Measurements from ENCODE around the gene CALU.

GRCh38 chr7:128810473-128810872 is 71.3 kb downstream of the CALU start:
- TF ChIP-seq PML (IDR thresholded peaks at IDR 0.05; ENCODE audit: low read length) = no peak
- TF ChIP-seq NR2F1 (conservative IDR thresholded peaks at IDR 0.05) = no peak
- TF ChIP-seq, protein P1, sequence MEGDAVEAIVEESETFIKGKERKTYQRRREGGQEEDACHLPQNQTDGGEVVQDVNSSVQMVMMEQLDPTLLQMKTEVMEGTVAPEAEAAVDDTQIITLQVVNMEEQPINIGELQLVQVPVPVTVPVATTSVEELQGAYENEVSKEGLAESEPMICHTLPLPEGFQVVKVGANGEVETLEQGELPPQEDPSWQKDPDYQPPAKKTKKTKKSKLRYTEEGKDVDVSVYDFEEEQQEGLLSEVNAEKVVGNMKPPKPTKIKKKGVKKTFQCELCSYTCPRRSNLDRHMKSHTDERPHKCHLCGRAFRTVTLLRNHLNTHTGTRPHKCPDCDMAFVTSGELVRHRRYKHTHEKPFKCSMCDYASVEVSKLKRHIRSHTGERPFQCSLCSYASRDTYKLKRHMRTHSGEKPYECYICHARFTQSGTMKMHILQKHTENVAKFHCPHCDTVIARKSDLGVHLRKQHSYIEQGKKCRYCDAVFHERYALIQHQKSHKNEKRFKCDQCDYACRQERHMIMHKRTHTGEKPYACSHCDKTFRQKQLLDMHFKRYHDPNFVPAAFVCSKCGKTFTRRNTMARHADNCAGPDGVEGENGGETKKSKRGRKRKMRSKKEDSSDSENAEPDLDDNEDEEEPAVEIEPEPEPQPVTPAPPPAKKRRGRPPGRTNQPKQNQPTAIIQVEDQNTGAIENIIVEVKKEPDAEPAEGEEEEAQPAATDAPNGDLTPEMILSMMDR (IDR thresholded peaks at IDR 0.05 in 2 of 3, conservative IDR thresholded peaks at IDR 0.05 in 1 of 3; ENCODE audit: control insufficient read depth in 2 of 3, extremely low read depth in 1 of 3, insufficient read depth in 1 of 3, low read depth in 3 of 3, low read length in 3 of 3) = no peak
- no peak for TF ChIP-seq FOXM1 (IDR thresholded peaks at IDR 0.05; ENCODE audit: low read depth, low read length)
- no peak for TF ChIP-seq YY1 (IDR thresholded peaks at IDR 0.05; ENCODE audit: low read depth, low read length)
- TF ChIP-seq HDAC2 (IDR thresholded peaks at IDR 0.05) = no peak
- TF ChIP-seq NBN (IDR thresholded peaks at IDR 0.05) = no peak
- TF ChIP-seq TAF1 (IDR thresholded peaks at IDR 0.05; ENCODE audit: borderline replicate concordance, low read depth, low read length) = no peak
